Measurements from ENCODE around the gene PWP2.

PWP2 gene

DNA sequence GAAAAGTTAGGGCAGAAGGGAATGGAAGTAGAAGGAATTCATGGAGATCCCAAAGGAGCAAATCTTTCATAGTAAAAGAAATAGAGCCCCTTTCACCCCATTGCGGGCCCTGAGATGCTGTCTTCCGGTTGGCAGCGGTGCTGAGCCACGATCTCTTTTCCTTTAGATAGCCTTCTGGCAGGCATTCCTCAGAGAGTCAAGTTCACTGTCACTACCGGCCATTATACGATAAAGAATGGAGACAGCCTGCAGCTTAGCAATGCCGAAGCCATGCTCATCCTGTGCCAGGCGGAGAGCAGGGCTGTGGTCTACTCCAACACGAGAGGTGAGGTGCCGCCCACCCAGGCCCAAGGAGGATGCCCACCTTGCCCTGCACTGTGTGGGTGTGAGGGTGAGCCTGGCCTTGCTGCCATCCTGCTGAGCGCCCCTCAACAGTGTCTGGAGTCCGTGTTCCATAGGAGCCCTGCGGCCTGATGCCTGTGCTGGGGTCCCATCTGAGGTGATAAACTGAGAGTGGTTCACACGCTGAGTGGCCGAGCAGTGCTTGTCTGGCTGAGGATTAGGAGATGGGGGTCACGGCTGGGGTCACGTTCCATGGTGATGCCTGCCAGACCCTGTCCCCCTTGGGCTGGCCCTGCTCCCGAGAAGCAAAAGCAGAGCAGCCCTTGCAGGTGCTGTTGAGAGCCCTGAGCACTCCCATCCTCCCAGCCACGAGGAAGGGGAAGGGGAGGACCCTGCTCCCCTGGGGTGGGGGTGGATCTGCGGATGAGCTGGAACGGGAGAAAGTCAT lies 20.4 kb upstream of the PWP2 start:
- H2AK5ac ChIP-seq (ENCODE audit: low read length, severe bottlenecking), result no peak overlapping the region
- no peak overlapping the region for H2BK5ac ChIP-seq (ENCODE audit: low read depth, low read length, poor library complexity, severe bottlenecking)
- no peak overlapping the region for H2BK120ac ChIP-seq (ENCODE audit: low read depth, low read length)
- H3K79me1 ChIP-seq (replicated peaks; ENCODE audit: low read length, poor library complexity, severe bottlenecking), result peaks cover 35% of the 10 kb centered on the region
- no peak overlapping the region for H2BK15ac ChIP-seq (ENCODE audit: low read depth, poor library complexity, severe bottlenecking)
- H3K9ac ChIP-seq (ENCODE audit: low read length), result no peak overlapping the region
- H3K4me1 ChIP-seq (ENCODE audit: control insufficient read depth, insufficient read depth, low read depth, low read length), result peaks cover 17% of the 10 kb centered on the region
- H3K27ac ChIP-seq (ENCODE audit: low read length, poor library complexity, severe bottlenecking), result no peak overlapping the region
- no peak overlapping the region for H3K4me2 ChIP-seq (ENCODE audit: low read length, poor library complexity, severe bottlenecking)
- no peaks in the 10 kb centered on the region for H3K27me3 ChIP-seq (ENCODE audit: control insufficient read depth in 1 of 2, insufficient read depth in 1 of 2, low read length in 2 of 2)
- H3K4me3 ChIP-seq (ENCODE audit: insufficient read depth in 1 of 2, low read depth in 1 of 2, low read length in 2 of 2), result no peak overlapping the region
- no peak overlapping the region for H3K18ac ChIP-seq (ENCODE audit: low read depth in 1 of 2, low read length in 2 of 2)
- H2AFZ ChIP-seq (ENCODE audit: low read depth, low read length), result no peak overlapping the region
- no peak overlapping the region for H4K8ac ChIP-seq (ENCODE audit: low read length)
- H3K23ac ChIP-seq (ENCODE audit: low read length in 2 of 2), result no peak overlapping the region
- no peaks in the 10 kb centered on the region for H3K9me3 ChIP-seq (ENCODE audit: control insufficient read depth, low read length)
- H4K91ac ChIP-seq (ENCODE audit: low read length), result peak overlapping the region; percentile 16
- no peak overlapping the region for H3K14ac ChIP-seq (ENCODE audit: low read length in 2 of 2)
- 96% methylated on average over 21 of the region's 21 CpGs for WGBS
- no peak overlapping the region for H2BK12ac ChIP-seq (ENCODE audit: low read length in 2 of 2)
- H3K36me3 ChIP-seq (ENCODE audit: control insufficient read depth in 1 of 2, insufficient read depth in 2 of 2, low read depth in 1 of 2, low read length in 2 of 2), result peaks cover 63 to 87% of the 10 kb centered on the region in 2 experiments
- no peak overlapping the region for H3K4ac ChIP-seq (ENCODE audit: low read depth in 1 of 2, low read length in 2 of 2)
- DNase-seq, result no peak

DNA sequence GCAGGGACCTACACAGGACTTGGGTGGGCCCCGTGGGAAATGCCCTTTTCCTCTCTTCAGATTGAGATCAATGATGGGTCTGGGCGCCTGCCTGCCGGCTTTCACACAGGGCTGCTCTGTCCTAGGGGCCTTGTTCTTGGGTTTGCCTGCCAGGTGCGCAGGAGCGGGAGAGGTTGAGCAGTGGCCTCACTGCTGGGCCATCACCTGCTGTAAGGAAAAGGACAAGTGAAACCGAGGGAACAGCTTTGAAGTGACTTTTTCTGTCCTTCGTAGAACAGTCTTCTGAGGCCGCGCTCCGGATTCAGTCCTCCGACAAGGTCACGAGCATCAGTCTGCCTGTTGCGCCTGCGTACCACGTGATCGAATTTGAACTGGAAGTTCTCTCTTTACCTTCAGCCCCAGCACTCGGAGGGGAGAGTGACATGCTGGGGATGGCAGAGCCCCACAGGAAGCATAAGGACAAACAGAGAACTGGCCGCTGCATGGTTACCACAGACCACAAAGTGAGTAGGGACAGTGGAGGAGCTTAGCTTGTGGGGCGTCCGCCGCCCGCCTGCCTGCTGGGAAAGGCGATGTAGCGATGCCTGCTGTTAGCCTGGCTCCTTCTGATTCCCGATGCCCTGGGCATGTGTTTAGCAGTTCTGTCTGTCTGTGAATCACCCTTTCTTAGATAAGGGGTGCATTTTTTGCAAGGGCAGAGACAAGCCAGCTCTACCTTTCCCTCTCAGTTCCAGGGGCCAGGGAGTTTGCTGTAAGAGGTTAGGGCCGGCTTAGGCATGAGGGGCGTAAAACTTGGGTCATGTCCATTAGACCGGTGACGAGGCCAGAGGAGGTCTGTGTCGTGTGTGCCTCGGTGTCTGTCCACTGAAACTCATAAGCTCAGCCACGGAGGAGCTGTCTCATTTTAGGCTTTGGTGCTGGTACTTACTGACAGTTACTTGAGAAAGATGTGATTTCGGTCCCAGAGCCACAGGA lies 19.5 kb upstream of the PWP2 start:
- Histone ChIP-seq H3K4me2 (ENCODE audit: low read length, poor library complexity, severe bottlenecking) (no peak overlapping the region), H3K27ac (ENCODE audit: low read length, poor library complexity, severe bottlenecking) (no peak overlapping the region), H3K4ac (ENCODE audit: low read depth in 1 of 2, low read length in 2 of 2) (no peak overlapping the region), H4K8ac (ENCODE audit: low read length) (no peak overlapping the region), H3K23ac (ENCODE audit: low read length in 2 of 2) (no peak overlapping the region), H3K4me1 (ENCODE audit: control insufficient read depth, insufficient read depth, low read depth, low read length) (peaks cover 17% of the 10 kb centered on the region), H2BK120ac (ENCODE audit: low read depth, low read length) (no peak overlapping the region), H3K4me3 (ENCODE audit: insufficient read depth in 1 of 2, low read depth in 1 of 2, low read length in 2 of 2) (no peak overlapping the region), H3K36me3 (ENCODE audit: control insufficient read depth in 1 of 2, insufficient read depth in 2 of 2, low read depth in 1 of 2, low read length in 2 of 2) (peaks cover 63 to 85% of the 10 kb centered on the region in 2 experiments), H4K91ac (ENCODE audit: low read length) (no peak overlapping the region), H3K27me3 (ENCODE audit: control insufficient read depth in 1 of 2, insufficient read depth in 1 of 2, low read length in 2 of 2) (no peaks in the 10 kb centered on the region), H2BK5ac (ENCODE audit: low read depth, low read length, poor library complexity, severe bottlenecking) (no peak overlapping the region), H2AFZ (ENCODE audit: low read depth, low read length) (no peak overlapping the region), H2BK12ac (ENCODE audit: low read length in 2 of 2) (no peak overlapping the region), H2BK15ac (ENCODE audit: low read depth, poor library complexity, severe bottlenecking) (no peak overlapping the region), H3K14ac (ENCODE audit: low read length in 2 of 2) (no peak overlapping the region), H3K9me3 (ENCODE audit: control insufficient read depth, low read length) (no peaks in the 10 kb centered on the region), H3K79me1 (replicated peaks; ENCODE audit: low read length, poor library complexity, severe bottlenecking) (peaks cover 37% of the 10 kb centered on the region), H3K18ac (ENCODE audit: low read depth in 1 of 2, low read length in 2 of 2) (no peak overlapping the region), H3K9ac (ENCODE audit: low read length) (no peak overlapping the region), H2AK5ac (ENCODE audit: low read length, severe bottlenecking) (no peak overlapping the region)
- no peak for DNase-seq
- 98% methylated on average over 32 of the region's 33 CpGs for WGBS

DNA sequence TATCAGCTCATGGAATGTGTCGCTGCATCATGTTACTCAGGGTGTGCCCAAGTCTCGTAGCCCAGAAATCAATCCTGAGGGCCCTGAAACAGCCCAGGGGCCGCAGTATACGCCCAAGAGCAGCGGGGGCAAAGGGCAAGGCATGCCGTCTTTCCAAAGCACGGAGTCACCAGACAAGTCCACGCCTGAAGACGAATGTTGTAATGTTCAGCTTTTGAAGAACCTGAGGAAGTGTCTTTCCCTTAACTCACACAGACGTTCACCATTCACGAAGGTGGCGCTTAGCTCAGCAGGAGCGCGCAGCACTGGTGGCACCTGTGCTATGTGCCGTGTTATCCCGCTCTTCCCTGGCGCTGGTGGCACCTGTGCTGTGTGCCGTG lies 18.8 kb upstream of the PWP2 start:
- no peak for DNase-seq
- H3K4me3 ChIP-seq (ENCODE audit: insufficient read depth in 1 of 2, low read depth in 1 of 2, low read length in 2 of 2), result no peak overlapping the region
- H3K9ac ChIP-seq (ENCODE audit: low read length), result no peak overlapping the region
- no peak overlapping the region for H2BK12ac ChIP-seq (ENCODE audit: low read length in 2 of 2)
- no peak overlapping the region for H3K18ac ChIP-seq (ENCODE audit: low read depth in 1 of 2, low read length in 2 of 2)
- no peak overlapping the region for H2AFZ ChIP-seq (ENCODE audit: low read depth, low read length)
- H3K4me1 ChIP-seq (ENCODE audit: control insufficient read depth, insufficient read depth, low read depth, low read length), result peaks cover 18% of the 10 kb centered on the region
- no peak overlapping the region for H3K14ac ChIP-seq (ENCODE audit: low read length in 2 of 2)
- no peaks in the 10 kb centered on the region for H3K9me3 ChIP-seq (ENCODE audit: control insufficient read depth, low read length)
- no peak overlapping the region for H4K8ac ChIP-seq (ENCODE audit: low read length)
- peaks cover 64 to 84% of the 10 kb centered on the region in 2 experiments for H3K36me3 ChIP-seq (ENCODE audit: control insufficient read depth in 1 of 2, insufficient read depth in 2 of 2, low read depth in 1 of 2, low read length in 2 of 2)
- H2BK5ac ChIP-seq (ENCODE audit: low read depth, low read length, poor library complexity, severe bottlenecking), result no peak overlapping the region
- no peak overlapping the region for H2BK15ac ChIP-seq (ENCODE audit: low read depth, poor library complexity, severe bottlenecking)
- no peak overlapping the region for H4K91ac ChIP-seq (ENCODE audit: low read length)
- no peaks in the 10 kb centered on the region for H3K27me3 ChIP-seq (ENCODE audit: control insufficient read depth in 1 of 2, insufficient read depth in 1 of 2, low read length in 2 of 2)
- WGBS, result 98% methylated on average over 18 of the region's 18 CpGs
- H2AK5ac ChIP-seq (ENCODE audit: low read length, severe bottlenecking), result no peak overlapping the region
- no peak overlapping the region for H3K4me2 ChIP-seq (ENCODE audit: low read length, poor library complexity, severe bottlenecking)
- no peak overlapping the region for H3K23ac ChIP-seq (ENCODE audit: low read length in 2 of 2)
- H3K27ac ChIP-seq (ENCODE audit: low read length, poor library complexity, severe bottlenecking), result no peak overlapping the region
- H3K79me1 ChIP-seq (replicated peaks; ENCODE audit: low read length, poor library complexity, severe bottlenecking), result peaks cover 35% of the 10 kb centered on the region
- no peak overlapping the region for H3K4ac ChIP-seq (ENCODE audit: low read depth in 1 of 2, low read length in 2 of 2)
- no peak overlapping the region for H2BK120ac ChIP-seq (ENCODE audit: low read depth, low read length)
